Endothelial cell of umbilical vein (primary cell): Measurements from ENCODE around the gene ADAMTS17. TPM values are rescaled to one million over a fixed set of nuclear protein-coding genes. Genes with fewer than 3 reads are reported as not detected.

Experiments used
- BruUV-seq: library from RNA; stranded (reverse); fragments of 400-500 nt; replicated peaks from 2 replicates; lab custom pipeline; 2021; lab: Mats Ljungman, UMichigan
- CTCF ChIA-PET: fragments of 300-600, 350-600 bp; sonication (Branson Sonifier 250); formaldehyde crosslinking; loops from one replicate; lab custom pipeline; 2021; ENCODE audit warnings: antibody characterized with exemption, inconsistent platforms; lab: Charles Lee
- POLR2A ChIA-PET: fragments of 300-600, 350-600 bp; sonication (Branson Sonifier 250); formaldehyde crosslinking; loops from one replicate; lab custom pipeline; 2021; ENCODE audit warnings: antibody characterized with exemption, inconsistent platforms; lab: Charles Lee
- DNase-seq: peaks from one replicate; pipeline ENCODE4 v3.0.0-alpha.2; 2011; ENCODE audit warnings: low read depth, low spot score
- FAIRE-seq: peaks from 2 replicates; lab custom pipeline; 2011; peaks lifted over from hg19 to GRCh38; lab: Jason Lieb, UNC
- H2AFZ ChIP-seq: 2 replicates; pipeline ENCODE4 v1.6.0; 2012; ENCODE audit warnings: low read depth, low read length, control low read depth, inconsistent platforms
- H3K27ac ChIP-seq: 2 replicates; pipeline ENCODE4 v1.5.1; 2011; ENCODE audit warnings: low read depth, mild to moderate bottlenecking, control low read depth, low read length, moderate library complexity; ENCODE audit not compliant: insufficient read depth
- H3K27me3 ChIP-seq, 2 experiments: 2 replicates each; pipeline versions ENCODE4 v1.6.0 to v1.6.1; 2011; ENCODE audit warnings: low read length in 2 of 2, mixed read lengths in 1 of 2; ENCODE audit not compliant: control insufficient read depth in 2 of 2, insufficient read depth in 2 of 2
- H3K36me3 ChIP-seq, 2 experiments: 2 replicates in 1 of 2; 3 replicates in 1 of 2; pipeline ENCODE4 v1.5.1; 2011; ENCODE audit warnings: low read length in 2 of 2, mild to moderate bottlenecking in 1 of 2, moderate library complexity in 1 of 2; ENCODE audit not compliant: control insufficient read depth in 2 of 2, insufficient read depth in 2 of 2; ENCODE audit errors: extremely low read depth in 1 of 2
- H3K4me1 ChIP-seq: 3 replicates; pipeline ENCODE4 v1.5.1; 2011; ENCODE audit warnings: mild to moderate bottlenecking, low read length; ENCODE audit not compliant: control insufficient read depth, insufficient read depth; ENCODE audit errors: extremely low read depth
- H3K4me2 ChIP-seq: 2 replicates; pipeline ENCODE4 v1.6.1; 2011; ENCODE audit warnings: low read length, control low read depth, mixed read lengths; ENCODE audit not compliant: insufficient read depth
- H3K4me3 ChIP-seq, 3 experiments: fragments of 200-600 bp in 1 of 3; sonication (generic), shearing (Covaris generic) in 1 of 3; replicated peaks in 1 of 3; 2 replicates each; pipeline ENCODE4 v1.5.1; 2011 to 2016; ENCODE audit warnings: control low read depth in 3 of 3, low read length in 3 of 3, mild to moderate bottlenecking in 2 of 3, inconsistent platforms in 1 of 3, low read depth in 1 of 3, moderate library complexity in 1 of 3; ENCODE audit not compliant: insufficient read depth in 1 of 3
- H3K79me2 ChIP-seq: 2 replicates; pipeline ENCODE4 v1.6.0; 2012; ENCODE audit warnings: low read length, inconsistent platforms; ENCODE audit not compliant: control insufficient read depth, insufficient read depth
- H3K9ac ChIP-seq: replicated peaks from 2 replicates; pipeline ENCODE3; 2011; ENCODE audit warnings: low read length, control low read depth; ENCODE audit not compliant: insufficient read depth; ENCODE audit errors: extremely low read depth
- H3K9me1 ChIP-seq: replicated peaks from 3 replicates; pipeline ENCODE4 v1.6.0; 2011; ENCODE audit warnings: mild to moderate bottlenecking, low read length; ENCODE audit not compliant: control insufficient read depth, insufficient read depth; ENCODE audit errors: extremely low read depth
- H3K9me3 ChIP-seq: replicated peaks from 2 replicates; pipeline ENCODE4 v1.5.1; 2012; ENCODE audit warnings: low read length, inconsistent platforms; ENCODE audit not compliant: control insufficient read depth, insufficient read depth
- H4K20me1 ChIP-seq: replicated peaks from 2 replicates; pipeline ENCODE3; 2011; ENCODE audit warnings: mild to moderate bottlenecking, low read length; ENCODE audit not compliant: control insufficient read depth, insufficient read depth; ENCODE audit errors: extremely low read depth
- CTCF ChIP-seq, 2 donors: IDR thresholded peaks; 1 replicate in 1 of 2; 2 replicates in 1 of 2; pipeline ENCODE4 v1.5.1; 2011; ENCODE audit warnings: low read length in 2 of 2, mild to moderate bottlenecking in 2 of 2, moderate library complexity in 2 of 2, control low read depth in 1 of 2, inconsistent platforms in 1 of 2, low read depth in 1 of 2; ENCODE audit not compliant: insufficient read depth in 1 of 2; ENCODE audit errors: extremely low read depth in 1 of 2
- EZH2 ChIP-seq: IDR thresholded peaks from 2 replicates; pipeline ENCODE4 v1.6.1; 2012; ENCODE audit warnings: borderline replicate concordance, low read depth, mild to moderate bottlenecking, moderate library complexity, low read length, inconsistent platforms; ENCODE audit not compliant: severe bottlenecking
- FOS ChIP-seq: IDR thresholded peaks from 2 replicates; pipeline ENCODE4 v1.6.1; 2011; ENCODE audit warnings: mild to moderate bottlenecking, low read length, moderate library complexity, borderline replicate concordance; ENCODE audit not compliant: insufficient read depth
- GATA2 ChIP-seq: IDR thresholded peaks from 2 replicates; pipeline ENCODE4 v1.7.0; 2011; ENCODE audit warnings: low read depth, mild to moderate bottlenecking, moderate library complexity, mixed read lengths, low read length; ENCODE audit not compliant: insufficient read length, insufficient read depth
- JUN ChIP-seq: IDR thresholded peaks from 2 replicates; pipeline ENCODE4 v1.6.1; 2011; ENCODE audit warnings: borderline replicate concordance, low read depth; ENCODE audit not compliant: insufficient read length, insufficient read depth
- MYC ChIP-seq: IDR thresholded peaks from one replicate; pipeline ENCODE4 v1.6.1; 2011; ENCODE audit warnings: mild to moderate bottlenecking, low read depth, low read length
- POLR2A ChIP-seq: IDR thresholded peaks from 2 replicates; pipeline ENCODE4 v1.6.1; 2012; ENCODE audit warnings: low read depth, mild to moderate bottlenecking, control low read depth, low read length
- POLR2AphosphoS5 ChIP-seq: IDR thresholded peaks from 2 replicates; pipeline ENCODE4 v1.6.1; 2012; ENCODE audit warnings: low read depth, mild to moderate bottlenecking, control low read depth, low read length, moderate library complexity; ENCODE audit not compliant: insufficient read depth
- dilution Hi-C: fragments of 300-500 bp; cut with MboI; formaldehyde crosslinking; loops from one replicate; pipeline ENCODE4 v1.15.0; 2019; ENCODE audit warnings: low sequenced_read_pairs; ENCODE audit not compliant: extremely low pct_ligation_motif_present
- intact Hi-C: fragments of 100-400 bp; cut with micrococcal nuclease; formaldehyde crosslinking; loops from one replicate; pipeline ENCODE4 v1.10.0; 2022
- polyA plus RNA-seq, 4 experiments: library from polyadenylated mRNA; depleted of rRNA in 3 of 4; stranded (reverse) in 3 of 4; unstranded in 1 of 4; fragments of >200 nt; gene quantifications; 2 replicates each; pipeline versions ENCODE4 v1.2.1 to v1.2.3, GENCODE V29; 2011 to 2012; ENCODE audit warnings: missing spikeins in 1 of 4
- total RNA-seq: library from RNA; stranded (reverse); gene quantifications from 2 replicates; pipeline ENCODE4 v1.2.3, GENCODE V29; 2021
- TF ChIP-seq, protein P1 (sequence below): IDR thresholded peaks from 2 replicates; pipeline ENCODE4 v1.6.1; 2011; ENCODE audit not compliant: insufficient read depth, insufficient read length

ADAMTS17 gene
- total and polyA plus RNA-seq, 2 donors (not counting 3 experiments of a cell fraction or from before 2014, with no cell fraction given) = 0.12 TPM; not detected in 1

- FAIRE-seq (no peak), DNase-seq (no peak)
- H4K20me1 ChIP-seq = no peaks in the 10 kb centered on the region
- CTCF ChIA-PET = no interaction called here
- TF ChIP-seq CTCF (IDR thresholded peaks at IDR 0.05; ENCODE audit: extremely low read depth in 1 of 2, insufficient read depth in 1 of 2, low read depth in 1 of 2, low read length in 2 of 2) (no peak), JUN (no peak), GATA2 (no peak), POLR2A (no peak), FOS (no peak), POLR2AphosphoS5 (no peak), MYC (no peak), EZH2 (no peak)
- TF ChIP-seq, protein P1, sequence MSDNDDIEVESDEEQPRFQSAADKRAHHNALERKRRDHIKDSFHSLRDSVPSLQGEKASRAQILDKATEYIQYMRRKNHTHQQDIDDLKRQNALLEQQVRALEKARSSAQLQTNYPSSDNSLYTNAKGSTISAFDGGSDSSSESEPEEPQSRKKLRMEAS = no peak
- no peaks in the 10 kb centered on the region for H3K36me3 ChIP-seq
- dilution Hi-C loops = no loop called here
- H3K4me2 ChIP-seq = no peak overlapping the region
- no peak overlapping the region for H2AFZ ChIP-seq
- BruUV-seq = no TSS peak
- H3K4me1 ChIP-seq = no peaks in the 10 kb centered on the region
- H3K9ac ChIP-seq = no peak overlapping the region
- no peaks in the 10 kb centered on the region for H3K79me2 ChIP-seq
- H3K9me3 ChIP-seq = no peaks in the 10 kb centered on the region
- POLR2A ChIA-PET = interaction anchor here (0.6 kb wide), 1 partner anchor 38 kb away, joined by 5 read pairs; no protein-coding TSS in a partner anchor
- H3K27ac ChIP-seq = no peak overlapping the region
- H3K4me3 ChIP-seq = no peak overlapping the region
- H3K27me3 ChIP-seq = no peaks in the 10 kb centered on the region
- intact Hi-C loops = no loop called here
- no peaks in the 10 kb centered on the region for H3K9me1 ChIP-seq
These were observed 173.8 kb downstream of the ADAMTS17 start for GRCh38 chr15:100167884-100168375.
